GM12878 (cell line): ENCODE measurements around the gene GTSF1L. TPM values are rescaled to one million over a fixed set of nuclear protein-coding genes. Genes with fewer than 3 reads are reported as not detected.

Experiments
- ATAC-seq: fragments of 200-7000 bp; cut with Tn5 transposase; 3 replicates; pipeline ENCODE4 v1.9.1; 2020; ENCODE audit warnings: mild to moderate bottlenecking, moderate library complexity
- BruUV-seq: library from RNA; stranded (reverse); fragments of 400-500 nt; replicated peaks from 2 replicates; lab custom pipeline; 2021; lab: Mats Ljungman, UMichigan
- CTCF ChIA-PET: fragments of 300-600 bp; sonication (Branson Sonifier 250); formaldehyde crosslinking; extraction: SDS; loops from one replicate; lab custom pipeline; 2021; ENCODE audit warnings: inconsistent platforms; lab: Yijun Ruan, JAX
- POLR2A ChIA-PET: fragments of 350-600 bp; formaldehyde crosslinking; extraction: SDS; loops from one replicate; lab custom pipeline; 2021; ENCODE audit warnings: inconsistent platforms; lab: Charles Lee
- RAD21 ChIA-PET: fragments of 300-600 bp; sonication (Branson Sonifier 250); formaldehyde crosslinking; loops from one replicate; lab custom pipeline; 2023; ENCODE audit warnings: antibody characterized with exemption; ENCODE audit not compliant: unreplicated experiment; lab: Charles Lee
- SMC1A ChIA-PET: fragments of 300-600 bp; sonication (Branson Sonifier 250); formaldehyde crosslinking; loops from one replicate; lab custom pipeline; 2023; ENCODE audit not compliant: unreplicated experiment, uncharacterized antibody; lab: Charles Lee
- DNase-seq: peaks from one replicate; pipeline ENCODE4 v3.0.0-alpha.2; 2011; ENCODE audit warnings: low read depth, low spot score
- FAIRE-seq: peaks from 3 replicates; lab custom pipeline; 2011; peaks lifted over from hg19 to GRCh38; lab: Jason Lieb, UNC
- H2AFZ ChIP-seq: 2 replicates; pipeline ENCODE4 v1.6.0; 2011; ENCODE audit warnings: low read depth, low read length, control low read depth; ENCODE audit not compliant: control insufficient read depth
- H3K27ac ChIP-seq: 2 replicates; pipeline ENCODE4 v1.5.1; 2011; ENCODE audit warnings: control low read depth; ENCODE audit not compliant: control insufficient read depth, insufficient read depth
- H3K27me3 ChIP-seq, 2 experiments: replicated peaks in 1 of 2; 2 replicates each; pipeline versions ENCODE4 v1.6.0 to v1.6.1; 2011; ENCODE audit warnings: low read length in 1 of 2; ENCODE audit not compliant: control insufficient read depth in 2 of 2, insufficient read depth in 2 of 2
- H3K36me3 ChIP-seq, 2 experiments: 2 replicates each; pipeline ENCODE4 v1.5.1; 2011; ENCODE audit warnings: low read length in 1 of 2; ENCODE audit not compliant: control insufficient read depth in 2 of 2, insufficient read depth in 2 of 2
- H3K4me1 ChIP-seq: 2 replicates; pipeline ENCODE4 v1.6.1; 2011; ENCODE audit warnings: mild to moderate bottlenecking, low read length, moderate library complexity, mixed read lengths; ENCODE audit not compliant: control insufficient read depth, insufficient read depth
- H3K4me2 ChIP-seq: 2 replicates; pipeline ENCODE4 v1.6.0; 2011; ENCODE audit warnings: control low read depth; ENCODE audit not compliant: control insufficient read depth, insufficient read depth
- H3K4me3 ChIP-seq: fragments of 200-600 bp; sonication (generic); 2 replicates; pipeline ENCODE4 v1.5.1; 2016
- H3K79me2 ChIP-seq: 2 replicates; pipeline ENCODE4 v1.6.0; 2011; ENCODE audit warnings: low read length; ENCODE audit not compliant: control insufficient read depth, insufficient read depth
- H3K9ac ChIP-seq: 2 replicates; pipeline ENCODE4 v1.8.0; 2011; ENCODE audit warnings: low read length, control low read depth, mixed read lengths; ENCODE audit not compliant: control insufficient read depth, insufficient read depth
- H3K9me3 ChIP-seq: replicated peaks from 3 replicates; pipeline ENCODE4 v1.5.1; 2011; ENCODE audit warnings: mild to moderate bottlenecking, low read length; ENCODE audit not compliant: control insufficient read depth, insufficient read depth
- H4K20me1 ChIP-seq: 2 replicates; pipeline ENCODE4 v1.6.0; 2011; ENCODE audit not compliant: control insufficient read depth, insufficient read depth
- KDM1A ChIP-seq: fragments of 200-600 bp; sonication (generic); IDR thresholded peaks from 2 replicates; pipeline ENCODE4 v1.6.1; 2016; ENCODE audit warnings: borderline replicate concordance
- RAD21 ChIP-seq: IDR thresholded peaks from 2 replicates; pipeline ENCODE4 v1.6.1; 2011; ENCODE audit warnings: mild to moderate bottlenecking, low read depth, low read length, moderate library complexity; ENCODE audit not compliant: insufficient read depth
- SIX5 ChIP-seq: IDR thresholded peaks from 2 replicates; pipeline ENCODE4 v1.6.1; 2011; ENCODE audit warnings: mild to moderate bottlenecking, low read depth, low read length, moderate library complexity; ENCODE audit not compliant: severe bottlenecking
- SMAD1 ChIP-seq: fragments of 450-650 bp; IDR thresholded peaks from 2 replicates; pipeline ENCODE4 v1.6.1; 2018; ENCODE audit warnings: mild to moderate bottlenecking, low read depth; ENCODE audit not compliant: partially characterized antibody
- SMARCA5 ChIP-seq: fragments of 450-650 bp; IDR thresholded peaks from 2 replicates; pipeline ENCODE4 v1.6.1; 2017; ENCODE audit warnings: mild to moderate bottlenecking
- SREBF1 ChIP-seq: IDR thresholded peaks from 2 replicates; pipeline ENCODE4 v1.6.1; 2012; ENCODE audit warnings: mild to moderate bottlenecking, low read length
- STAT3 ChIP-seq: IDR thresholded peaks from 2 replicates; pipeline ENCODE4 v1.6.1; 2011; ENCODE audit warnings: low read depth, low read length, improper control_type of control experiment
- WGBS: methylation state at CpG from one replicate; pipeline ENCODE4 v1.1.6; 2016; ENCODE audit warnings: low lambda C conversion rate; ENCODE audit not compliant: insufficient replicate concordance, insufficient coverage; ENCODE audit errors: missing lambda C conversion rate; 5-methylcytosine and 5-hydroxymethylcytosine counted together
- in situ Hi-C: fragments of 300-500 bp; cut with MboI; formaldehyde crosslinking; loops from 9 replicates; pipeline ENCODE4 v1.14.3; 2018; ENCODE audit warnings: mixed read lengths
- intact Hi-C: fragments of 100-400 bp; cut with micrococcal nuclease; formaldehyde crosslinking; loops from one replicate; pipeline ENCODE4 v1.14.2; 2022; ENCODE audit not compliant: unreplicated experiment
- polyA plus RNA-seq, 11 experiments: library from polyadenylated mRNA; depleted of rRNA in 4 of 11; unstranded in 6 of 11; stranded (reverse) in 5 of 11; fragments of >200 nt; fragmentation: Nextera tagmentation in 4 of 11; fragmentation: Illumina TruSeq in 1 of 11; extraction: Ambion mirVana in 4 of 11; extraction: Trizol in 1 of 11; gene quantifications; 1 replicate in 1 of 11; 2 replicates in 10 of 11; pipeline versions ENCODE4 v1.2.1 to v1.2.3, GENCODE V29; 2011 to 2016; ENCODE audit warnings: inconsistent platforms in 2 of 11, missing spikeins in 2 of 11, low read depth in 1 of 11
- total RNA-seq, 4 experiments: library from RNA; depleted of rRNA in 3 of 4; stranded (reverse); fragments of >200 nt in 3 of 4; fragmentation: Illumina TruSeq in 1 of 4; extraction: Trizol in 1 of 4; gene quantifications; 2 replicates each; pipeline versions ENCODE4 v1.2.1 to v1.2.3, GENCODE V29; 2013 to 2021
- TF ChIP-seq, protein P1 (sequence below): fragments of 450-650 bp; IDR thresholded peaks from 2 replicates; pipeline ENCODE4 v1.6.1; 2017; ENCODE audit warnings: mild to moderate bottlenecking, moderate library complexity
- TF ChIP-seq, protein P2 (sequence below): fragments of 450-650 bp; IDR thresholded peaks from 2 replicates; pipeline ENCODE4 v1.6.1; 2016; ENCODE audit warnings: mild to moderate bottlenecking
- TF ChIP-seq, protein P3 (sequence below): fragments of 450-650 bp; IDR thresholded peaks from 2 replicates; pipeline ENCODE4 v1.6.1; 2016; ENCODE audit warnings: mild to moderate bottlenecking
- TF ChIP-seq, protein P4 (sequence below), 3 experiments: IDR thresholded peaks in 2 of 3; conservative IDR thresholded peaks in 1 of 3; 2 replicates each; pipeline ENCODE4 v1.5.1; 2011; ENCODE audit warnings: low read depth in 3 of 3, low read length in 3 of 3, mild to moderate bottlenecking in 3 of 3, control low read depth in 2 of 3, moderate library complexity in 2 of 3, inconsistent platforms in 1 of 3, mixed read lengths in 1 of 3; ENCODE audit not compliant: control insufficient read depth in 2 of 3, insufficient read depth in 1 of 3; ENCODE audit errors: extremely low read depth in 1 of 3
- TF ChIP-seq, protein P5 (sequence below): IDR thresholded peaks from 2 replicates; pipeline ENCODE4 v1.6.1; 2012; ENCODE audit warnings: low read length, inconsistent platforms

Gene GTSF1L
- total and polyA plus RNA-seq, 10 of the 15 experiments (the other 5 are each of a cell fraction or from before 2014, with no cell fraction given) = 0.56 to 2.4 (median 1.3) TPM

DNA sequence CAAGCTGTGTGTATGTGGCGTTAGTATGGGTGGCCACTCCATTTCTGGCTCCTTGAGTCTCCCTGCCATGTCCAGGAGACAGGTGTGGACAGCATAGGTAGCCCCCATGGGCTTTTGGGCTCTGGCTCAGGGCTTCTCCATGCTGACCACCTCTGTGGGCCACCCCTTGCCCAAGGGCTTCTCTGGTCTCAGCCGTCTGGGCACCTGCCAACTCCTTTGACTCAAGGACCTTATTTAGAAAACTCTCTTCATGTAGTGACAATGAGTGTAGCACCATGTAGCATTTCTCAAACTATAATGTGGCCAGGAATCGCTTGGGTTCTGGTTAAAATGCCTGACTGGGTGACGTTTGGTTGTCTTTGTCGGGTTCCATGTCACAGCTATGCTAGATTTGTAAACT lies 5.1 kb upstream of the GTSF1L start:
- no peaks in the 10 kb centered on the region for H3K36me3 ChIP-seq
- TF ChIP-seq STAT3 (no peak), KDM1A (no peak), RAD21 (no peak), SREBF1 (no peak), SIX5 (no peak), SMARCA5 (no peak), SMAD1 (no peak)
- TF ChIP-seq, protein P1, sequence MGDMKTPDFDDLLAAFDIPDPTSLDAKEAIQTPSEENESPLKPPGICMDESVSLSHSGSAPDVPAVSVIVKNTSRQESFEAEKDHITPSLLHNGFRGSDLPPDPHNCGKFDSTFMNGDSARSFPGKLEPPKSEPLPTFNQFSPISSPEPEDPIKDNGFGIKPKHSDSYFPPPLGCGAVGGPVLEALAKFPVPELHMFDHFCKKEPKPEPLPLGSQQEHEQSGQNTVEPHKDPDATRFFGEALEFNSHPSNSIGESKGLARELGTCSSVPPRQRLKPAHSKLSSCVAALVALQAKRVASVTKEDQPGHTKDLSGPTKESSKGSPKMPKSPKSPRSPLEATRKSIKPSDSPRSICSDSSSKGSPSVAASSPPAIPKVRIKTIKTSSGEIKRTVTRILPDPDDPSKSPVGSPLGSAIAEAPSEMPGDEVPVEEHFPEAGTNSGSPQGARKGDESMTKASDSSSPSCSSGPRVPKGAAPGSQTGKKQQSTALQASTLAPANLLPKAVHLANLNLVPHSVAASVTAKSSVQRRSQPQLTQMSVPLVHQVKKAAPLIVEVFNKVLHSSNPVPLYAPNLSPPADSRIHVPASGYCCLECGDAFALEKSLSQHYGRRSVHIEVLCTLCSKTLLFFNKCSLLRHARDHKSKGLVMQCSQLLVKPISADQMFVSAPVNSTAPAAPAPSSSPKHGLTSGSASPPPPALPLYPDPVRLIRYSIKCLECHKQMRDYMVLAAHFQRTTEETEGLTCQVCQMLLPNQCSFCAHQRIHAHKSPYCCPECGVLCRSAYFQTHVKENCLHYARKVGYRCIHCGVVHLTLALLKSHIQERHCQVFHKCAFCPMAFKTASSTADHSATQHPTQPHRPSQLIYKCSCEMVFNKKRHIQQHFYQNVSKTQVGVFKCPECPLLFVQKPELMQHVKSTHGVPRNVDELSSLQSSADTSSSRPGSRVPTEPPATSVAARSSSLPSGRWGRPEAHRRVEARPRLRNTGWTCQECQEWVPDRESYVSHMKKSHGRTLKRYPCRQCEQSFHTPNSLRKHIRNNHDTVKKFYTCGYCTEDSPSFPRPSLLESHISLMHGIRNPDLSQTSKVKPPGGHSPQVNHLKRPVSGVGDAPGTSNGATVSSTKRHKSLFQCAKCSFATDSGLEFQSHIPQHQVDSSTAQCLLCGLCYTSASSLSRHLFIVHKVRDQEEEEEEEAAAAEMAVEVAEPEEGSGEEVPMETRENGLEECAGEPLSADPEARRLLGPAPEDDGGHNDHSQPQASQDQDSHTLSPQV = no peak
- TF ChIP-seq, protein P2, sequence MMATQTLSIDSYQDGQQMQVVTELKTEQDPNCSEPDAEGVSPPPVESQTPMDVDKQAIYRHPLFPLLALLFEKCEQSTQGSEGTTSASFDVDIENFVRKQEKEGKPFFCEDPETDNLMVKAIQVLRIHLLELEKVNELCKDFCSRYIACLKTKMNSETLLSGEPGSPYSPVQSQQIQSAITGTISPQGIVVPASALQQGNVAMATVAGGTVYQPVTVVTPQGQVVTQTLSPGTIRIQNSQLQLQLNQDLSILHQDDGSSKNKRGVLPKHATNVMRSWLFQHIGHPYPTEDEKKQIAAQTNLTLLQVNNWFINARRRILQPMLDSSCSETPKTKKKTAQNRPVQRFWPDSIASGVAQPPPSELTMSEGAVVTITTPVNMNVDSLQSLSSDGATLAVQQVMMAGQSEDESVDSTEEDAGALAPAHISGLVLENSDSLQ = no peak
- TF ChIP-seq, protein P3, sequence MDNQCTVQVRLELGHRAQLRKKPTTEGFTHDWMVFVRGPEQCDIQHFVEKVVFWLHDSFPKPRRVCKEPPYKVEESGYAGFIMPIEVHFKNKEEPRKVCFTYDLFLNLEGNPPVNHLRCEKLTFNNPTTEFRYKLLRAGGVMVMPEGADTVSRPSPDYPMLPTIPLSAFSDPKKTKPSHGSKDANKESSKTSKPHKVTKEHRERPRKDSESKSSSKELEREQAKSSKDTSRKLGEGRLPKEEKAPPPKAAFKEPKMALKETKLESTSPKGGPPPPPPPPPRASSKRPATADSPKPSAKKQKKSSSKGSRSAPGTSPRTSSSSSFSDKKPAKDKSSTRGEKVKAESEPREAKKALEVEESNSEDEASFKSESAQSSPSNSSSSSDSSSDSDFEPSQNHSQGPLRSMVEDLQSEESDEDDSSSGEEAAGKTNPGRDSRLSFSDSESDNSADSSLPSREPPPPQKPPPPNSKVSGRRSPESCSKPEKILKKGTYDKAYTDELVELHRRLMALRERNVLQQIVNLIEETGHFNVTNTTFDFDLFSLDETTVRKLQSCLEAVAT = no peak
- TF ChIP-seq, protein P4, sequence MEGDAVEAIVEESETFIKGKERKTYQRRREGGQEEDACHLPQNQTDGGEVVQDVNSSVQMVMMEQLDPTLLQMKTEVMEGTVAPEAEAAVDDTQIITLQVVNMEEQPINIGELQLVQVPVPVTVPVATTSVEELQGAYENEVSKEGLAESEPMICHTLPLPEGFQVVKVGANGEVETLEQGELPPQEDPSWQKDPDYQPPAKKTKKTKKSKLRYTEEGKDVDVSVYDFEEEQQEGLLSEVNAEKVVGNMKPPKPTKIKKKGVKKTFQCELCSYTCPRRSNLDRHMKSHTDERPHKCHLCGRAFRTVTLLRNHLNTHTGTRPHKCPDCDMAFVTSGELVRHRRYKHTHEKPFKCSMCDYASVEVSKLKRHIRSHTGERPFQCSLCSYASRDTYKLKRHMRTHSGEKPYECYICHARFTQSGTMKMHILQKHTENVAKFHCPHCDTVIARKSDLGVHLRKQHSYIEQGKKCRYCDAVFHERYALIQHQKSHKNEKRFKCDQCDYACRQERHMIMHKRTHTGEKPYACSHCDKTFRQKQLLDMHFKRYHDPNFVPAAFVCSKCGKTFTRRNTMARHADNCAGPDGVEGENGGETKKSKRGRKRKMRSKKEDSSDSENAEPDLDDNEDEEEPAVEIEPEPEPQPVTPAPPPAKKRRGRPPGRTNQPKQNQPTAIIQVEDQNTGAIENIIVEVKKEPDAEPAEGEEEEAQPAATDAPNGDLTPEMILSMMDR (IDR thresholded peaks at IDR 0.05 in 2 of 3, conservative IDR thresholded peaks at IDR 0.05 in 1 of 3; ENCODE audit: control insufficient read depth in 2 of 3, extremely low read depth in 1 of 3, insufficient read depth in 1 of 3, low read depth in 3 of 3, low read length in 3 of 3) = no peak
- TF ChIP-seq, protein P5, sequence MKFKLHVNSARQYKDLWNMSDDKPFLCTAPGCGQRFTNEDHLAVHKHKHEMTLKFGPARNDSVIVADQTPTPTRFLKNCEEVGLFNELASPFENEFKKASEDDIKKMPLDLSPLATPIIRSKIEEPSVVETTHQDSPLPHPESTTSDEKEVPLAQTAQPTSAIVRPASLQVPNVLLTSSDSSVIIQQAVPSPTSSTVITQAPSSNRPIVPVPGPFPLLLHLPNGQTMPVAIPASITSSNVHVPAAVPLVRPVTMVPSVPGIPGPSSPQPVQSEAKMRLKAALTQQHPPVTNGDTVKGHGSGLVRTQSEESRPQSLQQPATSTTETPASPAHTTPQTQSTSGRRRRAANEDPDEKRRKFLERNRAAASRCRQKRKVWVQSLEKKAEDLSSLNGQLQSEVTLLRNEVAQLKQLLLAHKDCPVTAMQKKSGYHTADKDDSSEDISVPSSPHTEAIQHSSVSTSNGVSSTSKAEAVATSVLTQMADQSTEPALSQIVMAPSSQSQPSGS = no peak
- CTCF ChIA-PET = interaction anchor here (1.2 kb wide), 1 partner anchor 17 kb away, joined by 5 read pairs; no protein-coding TSS in a partner anchor
- 89% methylated on average over 5 of the region's 5 CpGs for WGBS
- no peak overlapping the region for H3K4me3 ChIP-seq
- DNase-seq (no peak), FAIRE-seq (no peak), ATAC-seq (no peak)
- no peak overlapping the region for H3K9ac ChIP-seq
- RAD21 ChIA-PET = no interaction called here
- POLR2A ChIA-PET = interaction anchor here (1.2 kb wide), 1 partner anchor 51 kb away, joined by 3 read pairs; no protein-coding TSS in a partner anchor
- no peak overlapping the region for H3K4me2 ChIP-seq
- H3K9me3 ChIP-seq = no peaks in the 10 kb centered on the region; the same call in 2 of the 3 replicates
- in situ Hi-C loops = no loop called here
- no peaks in the 10 kb centered on the region for H4K20me1 ChIP-seq
- H2AFZ ChIP-seq = no peak overlapping the region
- H3K27ac ChIP-seq = no peak overlapping the region
- BruUV-seq = no TSS peak
- H3K79me2 ChIP-seq = no peaks in the 10 kb centered on the region
- SMC1A ChIA-PET = interaction anchor here (0.8 to 2.8 kb wide), 7 partner anchors 8 to 349 kb away, joined by 3 to 10 read pairs (median 5); no protein-coding TSS in a partner anchor
- peaks cover 33% of the 10 kb centered on the region for H3K4me1 ChIP-seq
- intact Hi-C loops = no loop called here
- no peaks in the 10 kb centered on the region for H3K27me3 ChIP-seq
